OCI-LY7 (cell line): ENCODE data around the gene PHF5A. TPM values are rescaled to one million over a fixed set of nuclear protein-coding genes. Genes with fewer than 3 reads are reported as not detected.

Experiments used
- BruUV-seq: library from RNA; stranded (reverse); fragments of 400-500 nt; replicated peaks from 2 replicates; lab custom pipeline; 2021; lab: Mats Ljungman, UMichigan
- CTCF ChIA-PET: fragments of 300-600 bp; sonication (Branson Sonifier 250); formaldehyde crosslinking; loops from one replicate; lab custom pipeline; 2022; ENCODE audit warnings: antibody characterized with exemption; ENCODE audit not compliant: unreplicated experiment; lab: Charles Lee
- POLR2A ChIA-PET: fragments of 300-600 bp; sonication (Branson Sonifier 250); formaldehyde crosslinking; loops from one replicate; lab custom pipeline; 2022; ENCODE audit warnings: antibody characterized with exemption; lab: Charles Lee
- DNase-seq: peaks from one replicate; pipeline ENCODE4 v3.0.0-alpha.2; 2015; ENCODE audit warnings: low spot score
- H2AFZ ChIP-seq: fragments of 200-600 bp; sonication (generic), shearing (Covaris generic); 2 replicates; pipeline ENCODE4 v1.6.1; 2014; ENCODE audit warnings: mild to moderate bottlenecking, antibody characterized with exemption, low read length, moderate library complexity
- H3K27ac ChIP-seq: fragments of 200-600 bp; sonication (generic); 2 replicates; pipeline ENCODE4 v1.5.1; 2014; ENCODE audit warnings: mixed run types, low read depth, mild to moderate bottlenecking, moderate library complexity, low read length, inconsistent platforms; ENCODE audit not compliant: poor library complexity, severe bottlenecking
- H3K36me3 ChIP-seq: fragments of 200-600 bp; sonication (generic); 2 replicates; pipeline ENCODE4 v1.6.1; 2014; ENCODE audit warnings: mild to moderate bottlenecking, antibody characterized with exemption, low read length, moderate library complexity, mixed read lengths; ENCODE audit not compliant: insufficient read depth
- H3K4me1 ChIP-seq: fragments of 200-600 bp; sonication (generic); 2 replicates; pipeline ENCODE4 v1.5.1; 2014; ENCODE audit warnings: mild to moderate bottlenecking, low read length; ENCODE audit not compliant: insufficient read depth, poor library complexity, severe bottlenecking
- H3K4me2 ChIP-seq: fragments of 200-600 bp; sonication (generic); 2 replicates; pipeline ENCODE4 v1.6.1; 2014; ENCODE audit warnings: mild to moderate bottlenecking, low read length
- H3K4me3 ChIP-seq: fragments of 200-600 bp; sonication (generic); 2 replicates; pipeline ENCODE4 v1.5.1; 2014; ENCODE audit warnings: mild to moderate bottlenecking, low read depth, low read length; ENCODE audit not compliant: poor library complexity, severe bottlenecking
- H3K79me2 ChIP-seq: fragments of 200-600 bp; sonication (generic); 2 replicates; pipeline ENCODE4 v1.6.1; 2016; ENCODE audit warnings: low read depth, mild to moderate bottlenecking, low read length, moderate library complexity, mixed read lengths; ENCODE audit not compliant: insufficient read depth
- H3K9me2 ChIP-seq: fragments of 200-600 bp; sonication (generic); 2 replicates; pipeline ENCODE4 v1.6.1; 2016; ENCODE audit warnings: mild to moderate bottlenecking, low read length, mixed read lengths; ENCODE audit not compliant: insufficient read depth
- H3K9me3 ChIP-seq: fragments of 200-600 bp; sonication (generic); 2 replicates; pipeline ENCODE4 v1.6.1; 2014; ENCODE audit warnings: mild to moderate bottlenecking, mixed run types, low read length, mixed read lengths
- H4K20me1 ChIP-seq: fragments of 200-600 bp; sonication (generic); 2 replicates; pipeline ENCODE4 v1.6.1; 2014; ENCODE audit warnings: mild to moderate bottlenecking, antibody characterized with exemption, low read length, moderate library complexity, mixed read lengths; ENCODE audit not compliant: insufficient read depth
- CTCF ChIP-seq: fragments of 200-600 bp; sonication (generic); conservative IDR thresholded peaks from 2 replicates; pipeline ENCODE4 v1.5.1; 2014; ENCODE audit warnings: mild to moderate bottlenecking, antibody characterized with exemption, low read length, moderate library complexity, mixed read lengths
- EZH2phosphoT487 ChIP-seq: fragments of 200-600 bp; sonication (generic); IDR thresholded peaks from 2 replicates; pipeline ENCODE4 v1.6.1; 2018; ENCODE audit warnings: low read depth, borderline replicate concordance, mild to moderate bottlenecking, mixed run types, antibody characterized with exemption, low read length, moderate library complexity, mixed read lengths
- intact Hi-C: fragments of 100-400 bp; cut with micrococcal nuclease; formaldehyde crosslinking; loops from one replicate; pipeline ENCODE4 v1.10.0; 2022; ENCODE audit not compliant: unreplicated experiment
- total RNA-seq, 2 experiments: library from RNA; depleted of rRNA in 1 of 2; stranded (reverse); fragments of >200 nt in 1 of 2; shearing (Covaris generic) in 1 of 2; gene quantifications; 2 replicates each; pipeline ENCODE4 v1.2.3, GENCODE V29; 2014 to 2022

PHF5A gene
- total RNA-seq, 2 experiments from 2014 or later = 60.9 to 87.9 TPM

GRCh38 chr22:41478473-41478872, 10.0 kb upstream of the PHF5A start:
- Histone ChIP-seq H4K20me1 (peaks cover 28% of the 10 kb centered on the region), H3K4me1 (peaks cover 47% of the 10 kb centered on the region), H3K9me3 (no peaks in the 10 kb centered on the region), H3K27ac (peak overlapping the region; percentile 10), H3K4me2 (peak overlapping the region; percentile 35), H3K79me2 (peaks cover 96% of the 10 kb centered on the region), H3K4me3 (no peak overlapping the region), H2AFZ (no peak overlapping the region), H3K9me2 (no peaks in the 10 kb centered on the region), H3K36me3 (peaks cover 53% of the 10 kb centered on the region)
- CTCF ChIA-PET = no interaction called here
- DNase-seq = no peak
- intact Hi-C loops = no loop called here
- no TSS peak for BruUV-seq
- TF ChIP-seq CTCF (no peak), EZH2phosphoT487 (no peak)
- POLR2A ChIA-PET = interaction anchor here (0.6 to 2.2 kb wide), 9 partner anchors 8 to 94 kb away, joined by 3 to 10 read pairs (median 4); partner anchors contain the start of genes ACO2, PHF5A and TOB2

- POLR2A ChIA-PET = interaction anchor here (0.6 to 1.0 kb wide), 2 partner anchors 109 to 115 kb away, joined by 4 read pairs; partner anchors contain the start of gene PMM1
These were observed 6.5 kb upstream of the PHF5A start for GRCh38 chr22:41474872-41475451.

GRCh38 chr22:41471568-41471967, 3.1 kb upstream of the PHF5A start:
- no peaks in the 10 kb centered on the region for H3K9me2 ChIP-seq
- peaks cover 59% of the 10 kb centered on the region for H3K36me3 ChIP-seq
- no peak overlapping the region for H3K27ac ChIP-seq
- H3K4me2 ChIP-seq = peak overlapping the region; percentile 100; the same call in 1 of the 2 replicates
- no TSS peak for BruUV-seq
- POLR2A ChIA-PET = no interaction called here
- intact Hi-C loops = no loop called here
- H3K4me3 ChIP-seq = no peak overlapping the region
- CTCF ChIA-PET = no interaction called here
- H3K79me2 ChIP-seq = peaks cover 90% of the 10 kb centered on the region
- H2AFZ ChIP-seq = no peak overlapping the region
- peaks cover 12% of the 10 kb centered on the region for H4K20me1 ChIP-seq
- DNase-seq = no peak
- no peaks in the 10 kb centered on the region for H3K9me3 ChIP-seq
- TF ChIP-seq EZH2phosphoT487 (no peak), CTCF (no peak)
- peaks cover 34% of the 10 kb centered on the region for H3K4me1 ChIP-seq

More at GRCh38 chr22:41474872-41475451, 6.5 kb upstream of the PHF5A start:
- no peak for DNase-seq
- BruUV-seq = no TSS peak
- peaks cover 96% of the 10 kb centered on the region for H3K79me2 ChIP-seq
- no peak overlapping the region for H2AFZ ChIP-seq
- H3K4me3 ChIP-seq = no peak overlapping the region
- no peak for TF ChIP-seq EZH2phosphoT487
- H3K9me2 ChIP-seq = no peaks in the 10 kb centered on the region
- H3K36me3 ChIP-seq = peaks cover 70% of the 10 kb centered on the region
- no peak overlapping the region for H3K27ac ChIP-seq
- no peak overlapping the region for H3K4me2 ChIP-seq
- peaks cover 17% of the 10 kb centered on the region; the same call in 1 of the 2 replicates for H4K20me1 ChIP-seq
- H3K4me1 ChIP-seq = peaks cover 41% of the 10 kb centered on the region
- CTCF ChIA-PET = no interaction called here
- no peaks in the 10 kb centered on the region for H3K9me3 ChIP-seq
- intact Hi-C loops = no loop called here
